ENCODE data around the gene RPS6KB1.
"Not testable (repeated sequence)": the region's sequence is repeated elsewhere in the genome, so short reads cannot be mapped to it uniquely, and the experiment has no call there.

Gene RPS6KB1

GRCh38 chr17:59872351-59872750, 20.6 kb upstream of the RPS6KB1 start:
- no peak for DNase-seq (ENCODE audit: low read depth)

DNA sequence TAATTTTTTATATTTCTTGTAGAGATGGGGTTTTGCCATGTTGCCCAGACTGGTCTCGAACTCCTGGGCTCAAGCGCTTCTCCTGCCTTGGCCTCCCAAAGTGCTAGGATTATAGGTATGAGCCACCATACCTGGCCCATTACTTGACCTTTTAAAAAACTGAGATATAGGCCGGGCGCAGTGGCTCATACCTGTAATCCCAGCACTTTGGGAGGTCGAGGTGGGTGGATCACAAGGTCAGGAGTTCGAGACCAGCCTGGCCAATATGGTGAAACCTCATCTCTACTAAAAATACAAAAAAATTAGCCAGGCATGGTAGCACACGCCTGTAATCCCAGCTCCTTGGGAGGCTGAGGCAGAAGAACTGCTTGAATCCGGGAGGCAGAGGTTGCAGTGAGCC, 19.5 kb upstream of the RPS6KB1 start:
- not testable (repeated sequence) for DNase-seq (ENCODE audit: low read depth)

DNA sequence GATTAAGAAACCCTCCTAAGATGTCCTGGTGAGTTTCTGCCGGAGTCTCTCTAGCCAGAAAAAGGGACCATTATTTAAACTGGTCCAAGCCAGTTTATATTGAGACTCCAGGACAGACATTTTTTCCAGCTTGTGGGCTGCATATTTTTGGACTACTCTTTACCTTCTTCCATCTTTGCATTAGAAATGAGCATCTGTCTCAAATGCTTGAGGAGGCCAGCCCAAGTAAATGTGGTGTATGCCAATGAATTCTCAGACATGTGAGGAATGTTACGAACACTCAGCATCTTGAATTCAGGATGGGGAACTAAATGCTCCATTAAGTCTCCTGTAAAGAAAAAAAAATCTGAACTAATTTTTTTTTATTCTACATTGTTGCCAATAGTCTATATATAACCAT, 18.5 kb upstream of the RPS6KB1 start:
- no peak for DNase-seq (ENCODE audit: low read depth)

DNA sequence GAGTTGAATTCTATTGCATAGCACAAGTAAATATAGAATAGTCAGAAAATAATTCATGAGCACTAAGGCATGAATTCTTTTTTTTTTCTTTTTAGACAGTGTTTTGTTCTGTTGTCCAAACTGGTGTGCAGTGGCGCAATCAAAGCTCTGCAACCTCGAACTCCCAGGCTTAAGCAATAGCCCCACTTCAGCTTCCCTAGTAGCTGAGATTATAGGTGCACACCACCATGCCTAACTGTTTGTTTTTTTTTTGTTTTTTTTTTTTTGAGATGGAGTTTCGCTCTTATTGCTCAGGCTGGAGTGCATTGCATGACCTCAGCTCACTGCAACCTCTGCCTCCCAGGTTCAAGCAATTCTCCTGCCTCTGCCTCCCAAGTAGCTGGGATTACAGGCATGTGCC, 16.8 kb upstream of the RPS6KB1 start:
- no peak for DNase-seq (ENCODE audit: low read depth)

GRCh38 chr17:59877965-59878364, 15.0 kb upstream of the RPS6KB1 start:
- DNase-seq (ENCODE audit: low read depth) = no peak

GRCh38 chr17:59878624-59879023, 14.3 kb upstream of the RPS6KB1 start:
- no peak for DNase-seq (ENCODE audit: low read depth)

DNA sequence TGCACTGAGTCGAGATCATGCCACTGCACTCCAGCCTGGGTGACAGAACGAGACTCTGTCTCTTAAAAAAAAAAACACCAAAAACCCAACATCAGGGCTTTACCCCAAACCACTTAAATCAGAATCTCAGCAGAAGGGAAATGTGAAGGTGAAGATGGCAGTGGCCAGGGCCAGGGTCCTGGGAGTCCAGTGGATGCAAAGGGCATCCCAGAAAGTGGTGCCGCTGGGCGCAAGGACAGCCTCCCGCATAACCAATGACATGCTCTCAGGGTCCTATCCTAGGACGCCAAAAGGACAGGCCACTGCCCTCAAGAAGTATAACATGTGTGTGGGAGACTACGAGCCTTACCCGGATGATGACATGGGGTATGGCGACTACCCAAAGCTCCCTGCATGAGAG, 8.1 kb upstream of the RPS6KB1 start:
- DNase-seq (ENCODE audit: low read depth) = no peak

DNA sequence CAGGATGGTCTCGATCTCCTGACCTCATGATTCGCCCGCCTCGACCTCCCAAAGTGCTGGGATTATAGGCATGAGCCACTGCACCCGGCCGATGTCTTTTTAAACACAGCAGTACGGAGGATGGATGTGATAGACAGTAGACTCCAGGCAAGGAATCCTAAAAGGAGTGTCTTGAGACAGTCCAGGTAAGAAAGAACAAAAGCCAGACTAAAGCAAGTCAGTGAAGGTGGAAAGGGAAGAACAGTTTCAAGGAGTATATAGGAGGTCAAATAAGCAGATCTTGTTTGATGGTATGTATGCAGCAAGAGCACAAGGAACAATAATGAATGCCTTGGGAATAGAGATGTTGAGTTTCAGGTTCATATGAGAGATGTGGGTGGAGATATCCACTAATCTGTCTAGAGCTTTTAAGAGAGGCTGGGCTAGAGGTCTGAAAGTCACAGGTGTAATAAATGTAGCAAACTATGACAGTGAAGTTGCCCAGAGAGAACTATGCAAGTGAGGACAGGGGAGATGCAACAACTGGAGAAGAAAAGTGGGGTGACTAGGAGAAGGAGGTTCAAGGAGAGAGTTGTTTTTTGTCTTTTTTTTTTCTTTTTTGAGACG, 4.7 kb upstream of the RPS6KB1 start:
- no peak for DNase-seq (ENCODE audit: low read depth)

GRCh38 chr17:59890720-59891119, 2.2 kb upstream of the RPS6KB1 start:
- no peak for DNase-seq (ENCODE audit: low read depth)

DNA sequence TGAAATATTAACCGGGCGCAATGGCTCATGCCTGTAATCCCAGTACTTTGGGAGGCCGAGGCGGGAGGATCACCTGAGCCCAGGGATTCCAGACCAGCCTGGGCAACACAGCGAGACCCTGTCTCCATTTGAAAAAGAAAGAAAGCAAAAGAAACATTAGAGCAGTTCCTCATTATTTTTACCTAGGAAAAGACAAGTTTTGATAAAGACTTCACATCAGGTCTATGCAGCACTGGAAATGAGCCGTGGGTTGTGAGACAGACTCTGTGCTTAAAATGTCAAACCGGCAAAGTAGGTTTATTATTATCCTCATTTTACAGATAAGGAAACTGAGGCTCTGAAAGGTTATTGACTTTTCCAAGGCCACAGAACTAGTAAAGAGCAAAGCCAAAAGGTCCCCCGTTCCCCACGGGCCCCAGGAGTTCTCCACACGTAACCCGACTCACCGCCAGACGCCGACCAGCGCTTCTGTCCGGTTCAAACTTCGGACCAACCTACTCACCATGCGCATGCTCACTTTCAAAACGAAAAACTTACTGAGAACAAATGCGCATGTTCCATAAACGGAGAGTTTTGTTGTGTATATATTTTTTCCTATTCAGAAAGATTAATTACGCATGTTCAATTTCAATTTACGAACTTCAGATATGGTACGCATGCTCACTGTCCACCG, 534 bp upstream of the RPS6KB1 start:
- DNase-seq (ENCODE audit: low read depth) = no peak

GRCh38 chr17:59893676-59894100, 767 bp downstream of the RPS6KB1 start:
- DNase-seq (ENCODE audit: low read depth) = no peak

DNA sequence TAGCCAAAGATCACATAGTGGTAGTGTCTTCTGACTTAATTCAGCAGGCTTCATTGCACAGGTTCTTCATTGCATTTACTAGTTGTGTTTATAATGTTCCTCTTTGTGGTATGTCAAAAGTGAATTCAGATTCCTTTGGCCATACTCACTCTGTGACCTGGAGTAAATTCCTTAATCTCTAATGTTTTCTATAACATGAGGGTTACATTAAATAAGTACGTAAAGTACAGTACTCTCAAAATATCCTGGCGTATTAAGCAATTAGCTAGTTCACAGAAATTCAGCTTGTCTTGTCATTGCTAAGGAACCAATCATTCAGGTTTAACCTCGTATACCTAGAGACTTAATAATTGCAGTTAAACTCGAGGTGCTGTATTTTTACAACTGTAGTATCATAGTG, 4.2 kb downstream of the RPS6KB1 start:
- DNase-seq (ENCODE audit: low read depth) = no peak

DNA sequence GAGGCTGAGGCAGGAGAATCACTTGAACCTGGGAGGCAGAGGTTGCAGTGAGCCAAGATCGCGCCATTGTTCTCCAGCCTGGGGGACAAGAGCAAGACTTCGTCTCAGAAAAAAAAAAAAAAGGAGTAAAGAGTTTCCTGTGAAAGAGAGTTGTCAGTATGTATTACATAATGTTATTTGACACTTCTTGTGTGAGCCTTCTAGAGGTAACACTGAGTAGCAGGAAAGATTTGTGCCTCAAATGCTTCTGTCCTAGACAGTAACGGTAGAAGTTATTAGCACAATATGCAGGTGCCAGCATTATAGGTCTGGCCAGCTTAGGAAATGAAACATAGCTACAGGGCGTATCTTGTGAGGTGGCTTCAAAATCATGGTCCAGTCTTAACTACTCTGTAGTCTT, 6.2 kb downstream of the RPS6KB1 start:
- DNase-seq (ENCODE audit: low read depth) = no peak

DNA sequence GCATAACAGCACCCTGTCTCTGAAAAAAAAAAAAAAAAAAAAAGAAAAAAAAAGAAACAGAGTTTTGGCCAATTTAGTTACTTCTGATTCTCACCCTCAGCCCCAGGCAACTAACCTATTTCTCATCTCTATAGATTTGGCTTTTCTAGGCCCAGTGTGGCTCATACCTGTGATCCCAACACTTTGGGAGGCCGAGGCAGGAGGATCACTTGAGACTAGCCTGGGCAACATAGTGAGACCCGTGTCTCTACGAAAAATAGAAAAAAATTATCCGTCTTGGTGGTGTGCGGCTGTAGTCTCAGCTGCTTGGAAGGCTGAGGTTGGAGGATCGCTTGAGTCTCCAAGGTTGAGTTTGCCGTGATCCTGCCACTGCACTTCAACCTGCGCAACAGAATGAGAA, 8.7 kb downstream of the RPS6KB1 start:
- DNase-seq (ENCODE audit: low read depth) = no peak

GRCh38 chr17:59903455-59903854, 10.5 kb downstream of the RPS6KB1 start:
- DNase-seq (ENCODE audit: low read depth) = no peak

DNA sequence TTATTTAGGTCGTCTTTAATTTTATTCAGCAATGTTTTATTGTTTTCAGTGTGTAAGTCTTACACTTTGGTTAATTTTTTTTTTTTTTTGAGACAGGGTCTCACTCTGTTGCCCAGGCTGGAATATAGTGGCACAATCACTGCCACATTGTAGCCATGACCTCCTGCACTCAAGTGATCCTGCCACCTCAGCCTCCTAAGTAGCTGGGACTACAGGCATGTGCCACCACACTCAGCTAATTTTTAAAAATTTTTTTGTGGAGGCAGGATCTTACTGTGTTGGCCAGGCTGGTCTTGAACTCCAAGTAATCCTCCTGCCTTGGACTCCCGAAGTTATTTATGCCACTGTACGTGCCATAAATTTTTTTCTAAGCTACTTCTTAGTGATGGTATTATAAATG, 14.5 kb downstream of the RPS6KB1 start:
- DNase-seq (ENCODE audit: low read depth) = no peak

GRCh38 chr17:59914274-59914854, 21.4 kb downstream of the RPS6KB1 start:
- no peak for DNase-seq (ENCODE audit: low read depth)

- no peak for DNase-seq (ENCODE audit: low read depth)
Observed at GRCh38 chr17:59916446-59916845, 23.5 kb downstream of the RPS6KB1 start.

DNA sequence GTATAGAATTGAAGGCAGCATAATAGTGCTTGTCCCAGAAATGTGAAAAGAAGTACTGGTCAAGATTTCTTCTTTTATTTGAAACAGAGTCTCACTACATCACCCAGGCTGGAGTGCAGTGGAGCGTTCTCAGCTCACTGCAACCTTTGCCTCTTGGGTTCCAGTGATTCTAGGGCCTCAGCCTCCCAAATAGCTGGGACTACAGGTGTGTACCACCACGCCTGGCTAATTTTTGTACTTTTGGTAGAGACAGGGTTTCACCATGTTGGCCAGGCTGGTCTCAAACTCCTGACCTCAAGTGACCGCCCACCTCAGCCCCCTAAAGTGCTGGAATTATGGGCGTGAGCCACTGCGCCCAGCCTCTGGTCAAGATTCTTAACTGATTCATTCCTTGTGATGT, 27.7 kb downstream of the RPS6KB1 start:
- DNase-seq (ENCODE audit: low read depth) = not testable (repeated sequence)

DNA sequence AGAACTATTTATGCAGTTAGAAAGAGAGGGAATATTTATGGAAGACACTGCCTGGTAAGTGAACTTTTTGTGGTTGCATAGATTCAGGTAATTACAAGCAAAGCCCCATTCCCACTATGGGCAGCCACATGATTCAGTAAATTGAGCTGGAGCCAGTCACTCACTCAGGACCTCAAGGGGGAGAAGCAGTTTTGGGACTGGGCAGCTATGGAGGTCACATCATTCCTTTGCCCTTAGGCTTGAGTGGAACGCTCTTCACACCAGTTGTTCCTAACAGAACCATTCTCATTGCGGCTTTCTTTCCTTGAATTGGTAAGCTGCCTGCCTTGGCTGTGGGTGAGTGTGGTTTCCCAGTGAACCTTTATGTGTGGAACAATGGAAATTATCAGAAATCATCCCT, 37.2 kb downstream of the RPS6KB1 start:
- DNase-seq (ENCODE audit: low read depth) = not testable (repeated sequence)

DNA sequence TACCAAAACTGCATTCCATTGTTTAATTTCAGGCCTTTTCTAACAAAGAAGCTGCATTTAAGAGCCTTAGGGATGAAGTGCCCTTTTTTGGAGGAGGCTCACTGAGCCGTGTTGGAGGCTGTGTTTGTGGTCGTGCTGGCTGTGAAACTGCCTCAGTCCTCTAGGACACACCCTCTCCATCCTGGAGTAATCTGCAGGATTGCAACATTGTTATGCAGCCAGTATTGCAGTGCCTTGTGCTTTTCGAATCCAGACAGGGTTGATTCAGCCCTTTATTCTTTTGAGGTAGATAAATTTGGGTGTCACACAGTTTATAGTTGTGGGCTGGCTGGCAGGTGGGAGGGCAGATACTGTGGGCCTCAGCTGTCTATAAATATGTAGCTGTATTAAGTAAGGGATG, 37.8 kb downstream of the RPS6KB1 start:
- DNase-seq (ENCODE audit: low read depth) = not testable (repeated sequence)

DNA sequence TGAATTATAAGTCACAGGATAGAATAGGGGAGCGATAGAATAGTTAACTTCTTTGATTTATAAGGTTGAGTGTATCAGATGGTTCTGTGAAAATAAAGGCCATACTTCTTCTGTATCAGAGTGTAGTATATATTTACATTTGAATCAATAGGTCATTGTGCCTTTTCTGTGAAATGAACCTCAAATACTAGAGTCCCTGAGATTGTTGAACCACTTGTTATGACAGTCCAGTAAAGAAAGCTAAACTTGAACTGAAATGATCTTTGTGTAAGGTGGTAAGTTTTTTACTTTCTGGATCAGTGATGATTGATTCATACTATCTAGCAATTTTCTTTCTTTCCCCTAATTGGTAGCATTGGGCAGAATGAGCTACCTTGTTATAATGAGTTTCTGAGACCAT, 40.4 kb downstream of the RPS6KB1 start:
- not testable (repeated sequence) for DNase-seq (ENCODE audit: low read depth)

DNA sequence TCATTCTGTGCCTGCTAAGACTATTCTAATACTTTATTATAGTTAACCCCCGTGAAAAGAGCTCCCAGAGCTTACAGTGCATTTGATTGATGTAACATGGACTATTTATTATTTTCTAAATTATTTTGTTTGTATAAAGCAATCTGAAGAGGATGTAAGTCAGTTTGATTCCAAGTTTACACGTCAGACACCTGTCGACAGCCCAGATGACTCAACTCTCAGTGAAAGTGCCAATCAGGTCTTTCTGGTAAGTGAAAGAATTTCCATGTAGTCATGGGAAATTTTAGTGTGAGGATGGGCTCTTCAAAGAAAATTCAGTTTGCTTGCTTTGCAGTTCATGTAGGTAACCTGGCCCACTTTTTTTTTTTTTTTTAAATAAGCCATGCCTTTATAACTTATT, 47.8 kb downstream of the RPS6KB1 start:
- not testable (repeated sequence) for DNase-seq (ENCODE audit: low read depth)

DNA sequence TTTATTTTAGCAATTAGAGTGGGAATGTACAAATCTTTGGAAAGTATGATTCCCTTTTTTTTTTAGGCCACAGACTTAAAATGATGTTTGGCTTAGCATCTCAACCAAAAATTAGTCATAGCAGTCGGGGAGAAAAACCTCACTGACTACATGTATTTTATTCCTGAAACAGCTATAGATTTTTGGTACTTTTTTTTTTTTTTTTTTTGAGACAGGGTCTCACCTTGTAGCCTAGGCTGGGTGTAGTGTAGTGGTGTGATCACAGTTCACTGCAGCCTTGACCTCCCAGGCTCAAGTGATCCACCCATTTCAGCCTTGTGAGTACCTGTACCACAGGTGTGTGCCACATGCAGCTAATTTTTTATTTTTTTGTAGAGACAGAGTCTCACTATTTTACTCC, 48.2 kb downstream of the RPS6KB1 start:
- no peak for DNase-seq (ENCODE audit: low read depth)
